Medulla oblongata (tissue), 1 donor: ENCODE data around the gene NOL4L.
"Not testable (repeated sequence)": the region's sequence is repeated elsewhere in the genome, so short reads cannot be mapped to it uniquely, and the experiment has no call there.

Experiments
- DNase-seq: peaks from one replicate; pipeline ENCODE4 v3.0.0-alpha.2; 2015; ENCODE audit errors: extremely low spot score

The NOL4L gene

DNA sequence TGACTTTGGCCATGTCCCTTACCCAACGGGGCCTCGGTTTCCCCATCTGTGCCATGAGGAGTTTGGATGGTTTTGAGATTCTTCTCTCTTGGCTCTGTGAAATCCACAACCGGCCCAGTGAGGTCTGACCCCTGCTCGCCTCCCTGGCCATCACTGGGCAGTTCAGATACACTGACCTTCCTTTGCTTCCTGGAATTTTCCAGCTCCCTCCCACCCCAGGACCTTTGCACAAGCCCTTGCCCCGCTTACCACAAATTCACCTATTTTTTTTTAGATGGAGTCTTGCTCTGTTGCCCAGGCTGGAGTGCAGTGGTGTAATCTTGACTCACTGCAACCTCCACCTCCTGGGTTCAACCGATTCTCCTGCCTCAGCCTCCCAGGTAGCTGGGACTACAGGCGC is 12.6 kb upstream of the NOL4L start:
- no peak for DNase-seq

DNA sequence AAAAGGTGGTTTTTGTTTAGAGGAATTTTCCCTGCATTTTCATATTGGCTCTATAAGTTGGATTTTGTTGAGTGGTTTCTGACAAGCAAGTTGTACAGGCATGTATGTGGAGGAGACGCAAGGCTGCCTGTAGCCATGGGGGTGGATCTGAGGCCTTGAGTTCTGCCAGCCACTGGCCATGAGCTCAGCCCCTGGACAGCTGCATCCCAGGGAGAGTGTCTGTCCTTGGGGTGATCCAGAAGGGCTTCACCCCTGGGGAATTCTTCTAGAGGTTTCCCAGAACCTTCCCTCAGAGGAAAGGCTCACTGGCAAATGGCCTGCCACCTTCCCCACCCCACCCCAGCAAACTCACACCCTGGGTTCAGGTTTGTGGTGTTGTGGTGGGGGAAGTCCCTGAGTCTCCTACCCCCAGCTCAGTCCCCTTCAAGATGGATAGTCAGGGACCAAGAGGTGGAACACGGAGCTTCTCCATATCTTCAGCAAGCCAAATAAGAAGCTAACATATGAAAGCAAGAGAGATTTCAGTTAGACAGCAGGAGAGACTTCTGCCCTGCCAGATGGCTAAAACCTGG is 11.6 kb upstream of the NOL4L start:
- DNase-seq, result no peak

DNA sequence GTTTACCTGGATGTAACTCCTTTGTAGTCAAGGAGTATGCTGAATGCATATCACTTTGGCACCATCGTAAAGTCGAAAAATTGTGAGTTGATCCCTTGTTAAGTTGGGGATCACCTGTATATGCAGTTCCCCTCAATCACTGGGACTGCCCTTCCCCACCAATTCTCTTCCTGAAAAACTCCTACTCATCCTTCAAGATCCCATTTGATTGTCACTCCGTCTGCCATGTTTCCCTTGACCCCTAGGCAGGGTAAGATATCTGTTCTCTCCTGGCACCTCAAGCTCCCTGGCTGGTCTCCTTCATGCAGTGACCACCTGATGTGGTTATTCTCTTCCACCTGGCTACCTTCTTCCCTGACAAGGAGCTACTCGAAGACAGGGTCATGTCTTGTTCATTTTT is 10.0 kb upstream of the NOL4L start:
- DNase-seq, result no peak

GRCh38 chr20:32594669-32595068 is 9.5 kb upstream of the NOL4L start:
- DNase-seq, result not testable (repeated sequence)

DNA sequence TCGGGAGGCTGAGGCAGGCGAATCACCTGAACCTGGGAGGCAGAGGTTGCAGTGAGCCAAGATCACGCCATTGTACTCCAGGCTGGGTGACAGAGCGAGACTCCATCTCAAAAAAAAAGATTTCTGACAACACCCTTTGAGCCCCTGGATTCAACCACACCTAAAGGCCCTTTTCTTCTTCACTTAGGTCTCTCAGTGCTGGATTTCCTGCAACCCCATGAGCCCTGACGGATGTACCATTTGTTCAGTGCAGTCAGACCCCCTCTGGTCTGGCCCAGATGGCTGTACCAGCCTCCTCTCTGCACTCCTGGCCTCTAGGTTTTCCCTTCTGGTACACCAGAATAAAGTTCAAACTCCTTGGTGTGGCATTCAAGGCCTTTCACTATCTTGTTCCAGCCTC is 9.1 kb upstream of the NOL4L start:
- no peak for DNase-seq

DNA sequence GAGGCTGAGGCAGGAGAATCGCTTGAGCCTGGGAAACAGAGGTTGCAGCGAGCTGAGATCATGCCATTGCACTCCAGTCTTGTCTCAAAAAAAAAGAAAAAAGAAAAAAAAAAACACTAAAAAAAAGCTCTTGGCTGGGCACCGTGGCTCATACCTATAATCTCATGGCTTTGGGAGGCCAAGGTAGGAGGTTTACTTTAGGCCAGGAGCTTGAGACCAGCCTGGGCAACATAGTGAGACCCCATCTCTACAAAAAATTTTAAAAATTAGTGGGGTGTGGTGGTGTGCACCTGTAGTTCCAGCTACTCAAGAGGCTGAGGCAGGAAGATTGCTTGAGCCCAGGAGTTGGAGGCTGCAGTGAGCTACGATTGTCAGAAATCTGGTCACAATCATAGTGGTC is 7.5 kb upstream of the NOL4L start:
- DNase-seq, result not testable (repeated sequence)

DNA sequence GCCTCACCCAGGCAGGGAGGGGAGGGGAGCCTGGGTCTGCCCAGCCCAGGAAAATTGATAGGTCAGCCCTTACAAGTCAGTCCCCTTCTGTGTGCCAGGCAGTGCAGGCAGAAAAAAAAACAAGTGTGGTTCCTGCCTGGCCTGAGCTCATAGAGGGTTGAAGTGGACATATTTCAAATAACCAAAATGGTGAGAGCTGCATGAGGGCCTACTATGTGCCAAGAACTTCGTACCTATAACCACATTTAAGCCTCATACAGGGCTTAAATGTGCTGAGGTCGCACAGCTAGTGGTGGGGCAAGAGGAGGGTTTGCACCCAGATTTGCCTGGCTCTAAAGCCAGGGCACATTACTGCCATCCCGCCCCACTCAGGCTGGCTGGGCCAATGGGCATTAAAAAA is 6.9 kb upstream of the NOL4L start:
- no peak for DNase-seq

- no peak for DNase-seq
Measured at GRCh38 chr20:32589769-32590168, 4.6 kb upstream of the NOL4L start.

- DNase-seq, result no peak
Measured at GRCh38 chr20:32589256-32589655, 4.1 kb upstream of the NOL4L start.

- no peak for DNase-seq
Measured at GRCh38 chr20:32588040-32588439, 2.9 kb upstream of the NOL4L start.

DNA sequence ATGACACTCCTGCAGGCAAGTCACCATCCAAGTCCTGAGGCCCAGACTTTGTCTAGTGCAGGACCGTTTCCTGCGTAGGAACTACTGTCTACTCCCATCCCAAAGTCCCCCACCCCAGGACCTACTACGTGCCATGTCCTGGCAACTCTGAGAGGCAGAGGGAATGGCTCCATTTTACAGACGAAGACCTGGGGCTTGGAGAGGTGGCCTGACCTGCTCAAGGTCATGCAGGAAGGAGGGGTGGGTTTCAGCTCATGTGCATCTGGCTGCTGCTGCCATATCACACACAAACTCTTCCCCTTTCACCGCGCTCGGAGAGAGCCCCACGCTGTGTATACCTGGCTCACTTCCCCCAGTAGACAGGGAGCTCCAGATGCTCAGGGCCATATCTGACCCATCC is 1.2 kb upstream of the NOL4L start:
- DNase-seq, result no peak

DNA sequence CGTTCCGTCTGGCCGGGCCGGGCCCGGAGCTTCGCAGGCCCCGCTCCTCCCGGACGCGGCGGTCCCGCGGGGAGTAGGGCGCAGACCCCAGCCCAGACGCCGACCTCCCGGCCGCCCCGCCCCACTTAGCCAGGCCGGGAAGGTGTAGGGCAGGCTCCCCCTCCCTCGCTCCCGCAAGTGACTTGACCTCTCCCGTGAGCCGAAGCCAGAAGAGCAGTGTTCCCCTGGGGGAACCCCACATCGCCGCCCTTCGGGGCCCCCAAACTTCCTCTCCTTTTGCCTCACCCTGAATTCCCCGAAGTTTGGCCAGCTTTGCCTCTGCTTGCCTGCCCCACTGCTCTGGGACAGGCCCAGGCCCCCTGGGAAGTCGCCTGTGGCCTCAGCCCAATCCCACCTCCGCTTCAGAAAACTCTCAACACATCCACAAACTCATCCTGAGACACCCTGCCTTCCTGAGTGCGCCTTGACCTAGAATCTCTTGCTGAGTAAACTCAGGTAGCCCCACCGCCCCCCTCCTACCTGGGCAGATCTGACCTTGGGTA is 524 bp upstream of the NOL4L start:
- DNase-seq, result no peak

DNA sequence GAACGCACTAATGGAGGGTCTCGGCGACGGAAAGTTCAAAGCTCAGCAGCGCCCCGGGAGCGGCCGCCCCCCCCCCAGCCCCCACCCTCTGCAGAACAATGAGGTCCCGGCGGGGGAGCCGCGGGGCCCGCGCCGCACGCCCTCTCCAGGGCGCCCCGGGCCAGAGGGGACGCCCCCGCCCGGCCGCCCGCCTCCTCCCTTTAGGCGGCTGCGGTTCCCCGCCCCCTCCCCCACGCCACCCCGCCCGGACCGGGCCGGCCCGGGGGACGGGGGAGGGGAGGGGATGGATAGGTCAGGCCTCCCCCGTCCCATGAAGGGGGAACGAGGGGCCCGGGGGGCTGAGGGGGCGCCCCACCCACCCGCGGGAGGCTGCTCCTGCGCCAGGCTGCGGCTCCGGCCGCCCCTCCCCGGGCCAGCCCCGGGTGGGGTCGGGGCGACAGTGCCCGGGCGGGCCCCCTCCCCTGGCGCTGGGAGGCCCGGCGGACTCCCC is 1.5 kb downstream of the NOL4L start:
- no peak for DNase-seq

DNA sequence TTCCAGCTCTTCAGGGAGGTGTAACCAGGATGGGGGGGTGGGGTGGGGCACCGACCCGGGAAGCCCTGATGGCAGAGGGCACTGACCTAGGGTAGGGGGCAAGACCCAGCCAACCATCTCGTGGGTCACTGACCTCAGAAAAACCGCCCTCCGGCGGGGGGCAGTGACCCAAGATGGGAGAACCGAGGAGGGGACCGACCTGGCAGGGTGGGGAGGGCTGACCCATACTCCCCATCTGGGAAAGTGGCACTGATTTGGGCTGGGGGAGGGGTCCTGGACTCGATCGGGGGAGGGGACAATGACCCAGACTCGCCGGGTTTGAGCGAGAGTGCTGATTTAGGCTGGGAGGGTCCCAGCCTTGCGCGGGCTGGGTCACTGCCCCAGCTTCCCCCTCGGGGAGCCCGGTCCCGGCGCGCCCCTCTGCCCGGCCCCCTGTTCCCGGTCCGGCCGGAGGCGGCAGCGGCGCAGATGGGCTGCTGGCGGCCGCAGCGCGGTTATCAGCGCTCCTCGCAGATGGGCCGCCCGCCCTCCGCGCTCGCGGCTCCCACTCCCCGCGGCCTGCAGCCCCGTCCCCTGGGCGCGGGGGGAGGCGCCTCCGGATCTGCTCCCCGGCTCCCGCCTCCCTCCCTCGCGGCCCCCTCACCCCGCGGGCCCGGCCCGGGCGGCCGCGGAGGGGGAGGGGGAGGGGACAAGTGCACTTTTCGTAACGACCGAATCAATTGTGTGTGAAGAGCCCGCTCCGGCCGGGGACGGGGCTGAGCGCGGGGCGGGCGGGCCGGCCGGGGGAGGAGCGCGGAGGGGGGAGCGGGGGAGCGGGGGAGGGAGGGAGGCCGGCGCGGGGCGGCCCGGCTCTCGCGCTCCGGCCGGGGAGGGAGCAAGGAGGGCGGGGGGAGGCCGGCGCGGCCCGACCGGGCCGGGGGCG is 2.2 kb downstream of the NOL4L start:
- DNase-seq, result peak; percentile 50

GRCh38 chr20:32581839-32582658 is 3.1 kb downstream of the NOL4L start:
- DNase-seq, result no peak

DNA sequence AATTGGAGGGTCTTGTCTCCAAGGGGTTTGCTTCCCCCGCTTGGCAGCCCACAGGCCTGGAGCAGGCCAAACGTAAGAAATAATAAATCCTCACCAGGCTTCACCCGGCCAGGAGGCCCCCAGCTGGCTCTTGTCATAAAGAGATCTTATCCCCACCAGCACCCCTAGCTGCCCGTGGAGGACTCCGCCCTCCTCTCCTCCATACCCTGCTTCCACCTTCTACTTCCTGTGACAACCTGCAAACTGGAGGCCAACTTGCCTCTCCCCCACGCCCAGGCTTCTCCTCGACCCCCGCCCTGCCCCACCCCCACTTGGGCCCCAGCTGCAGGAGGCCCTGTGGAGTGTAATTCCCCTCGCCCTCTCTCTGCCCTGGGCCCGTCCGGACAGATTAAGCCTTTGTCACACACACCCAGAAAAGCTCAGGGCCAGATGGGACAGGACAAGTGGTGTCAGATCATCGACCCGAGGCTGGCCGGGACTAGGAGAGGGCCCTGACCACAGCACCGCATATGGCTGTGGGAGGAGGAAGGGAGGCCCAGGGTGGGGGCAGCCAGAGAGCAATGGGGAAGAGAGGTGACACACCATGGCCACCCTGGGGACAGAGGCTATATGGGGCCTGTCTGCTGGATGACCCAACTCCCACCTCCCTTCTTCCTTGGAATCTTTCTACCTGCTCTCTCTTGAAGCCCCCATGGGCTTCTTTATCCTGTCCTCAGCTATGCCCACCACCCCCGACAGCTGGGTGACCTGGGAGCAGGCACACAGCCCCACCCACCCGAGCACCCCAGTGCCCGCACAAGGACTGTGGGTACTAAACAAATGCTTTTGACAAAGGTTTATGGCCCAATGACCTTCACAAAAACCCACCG is 3.9 kb downstream of the NOL4L start:
- DNase-seq, result peak; percentile 46

DNA sequence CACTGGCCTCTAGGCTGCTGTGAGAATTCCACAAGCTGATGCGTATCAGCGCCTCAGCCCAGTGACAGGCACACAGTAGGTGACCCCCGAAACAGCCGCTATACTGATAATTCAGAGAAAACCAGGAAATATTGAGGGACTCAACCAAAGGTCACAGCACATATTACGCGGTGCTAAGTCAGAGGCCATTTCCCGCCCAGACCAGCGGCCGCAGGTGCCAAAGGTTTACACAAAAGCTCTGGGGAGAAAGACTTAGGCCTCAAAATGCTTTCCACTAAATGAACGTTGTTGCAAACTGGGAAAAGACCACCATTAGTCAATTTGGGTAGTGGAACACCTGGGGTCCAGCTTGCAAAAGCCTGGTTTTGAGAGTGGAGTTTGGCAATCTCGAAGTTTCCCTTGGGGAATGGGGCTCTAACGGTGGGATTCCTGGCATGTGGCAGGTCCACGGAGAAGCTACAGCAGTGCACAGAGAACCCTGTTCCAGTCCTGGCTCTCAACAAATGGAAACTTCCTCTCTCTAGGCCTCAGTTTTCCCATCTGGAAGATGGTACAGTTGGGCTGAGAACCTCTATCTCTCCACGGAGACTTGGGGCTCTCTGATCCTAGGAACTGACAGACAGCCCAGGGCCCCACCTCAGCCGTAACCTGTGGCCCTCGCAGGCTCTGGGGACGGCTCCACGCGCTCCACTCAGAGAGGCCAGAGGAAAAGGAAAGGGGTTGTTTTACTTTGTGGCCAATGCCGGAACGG is 4.7 kb downstream of the NOL4L start:
- DNase-seq, result no peak

- DNase-seq, result no peak
Measured at GRCh38 chr20:32578840-32579390, 6.2 kb downstream of the NOL4L start.

GRCh38 chr20:32578062-32578461 is 7.1 kb downstream of the NOL4L start:
- not testable (repeated sequence) for DNase-seq

GRCh38 chr20:32577657-32578056 is 7.5 kb downstream of the NOL4L start:
- DNase-seq, result no peak
